ENCODE data around the gene KRT222.

KRT222 gene

DNA sequence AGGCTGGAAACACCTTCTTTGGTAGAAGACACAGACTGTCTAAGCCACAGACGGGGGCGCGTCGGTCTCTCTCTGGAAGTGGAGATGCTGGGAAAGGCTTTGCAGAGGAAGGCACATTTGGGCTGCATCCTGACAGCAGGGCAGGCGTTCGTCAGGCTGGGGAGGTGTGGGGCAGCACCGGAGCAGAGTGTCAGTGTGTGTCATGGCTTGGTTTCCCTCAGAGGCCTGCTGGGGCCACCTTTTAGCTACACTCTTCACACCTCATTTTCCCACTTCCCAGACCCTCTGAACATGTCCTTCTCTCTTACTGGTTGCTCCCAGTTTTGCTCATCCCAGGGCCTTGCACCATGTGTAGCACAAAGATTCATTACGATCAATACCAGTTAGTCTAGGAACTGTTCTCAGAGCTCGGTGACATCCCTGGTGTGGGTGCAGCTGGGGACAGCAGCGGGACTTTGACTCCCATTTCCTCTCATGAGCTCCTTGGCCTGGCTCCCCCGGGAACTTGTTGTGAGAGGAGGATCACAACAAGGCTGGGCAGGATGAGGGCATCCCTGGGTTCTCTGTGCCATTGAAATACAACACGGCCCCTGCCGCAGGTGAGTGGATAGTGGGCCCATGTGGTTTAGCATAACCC, 50.4 kb downstream of the KRT222 start:
- no peak for DNase-seq

DNA sequence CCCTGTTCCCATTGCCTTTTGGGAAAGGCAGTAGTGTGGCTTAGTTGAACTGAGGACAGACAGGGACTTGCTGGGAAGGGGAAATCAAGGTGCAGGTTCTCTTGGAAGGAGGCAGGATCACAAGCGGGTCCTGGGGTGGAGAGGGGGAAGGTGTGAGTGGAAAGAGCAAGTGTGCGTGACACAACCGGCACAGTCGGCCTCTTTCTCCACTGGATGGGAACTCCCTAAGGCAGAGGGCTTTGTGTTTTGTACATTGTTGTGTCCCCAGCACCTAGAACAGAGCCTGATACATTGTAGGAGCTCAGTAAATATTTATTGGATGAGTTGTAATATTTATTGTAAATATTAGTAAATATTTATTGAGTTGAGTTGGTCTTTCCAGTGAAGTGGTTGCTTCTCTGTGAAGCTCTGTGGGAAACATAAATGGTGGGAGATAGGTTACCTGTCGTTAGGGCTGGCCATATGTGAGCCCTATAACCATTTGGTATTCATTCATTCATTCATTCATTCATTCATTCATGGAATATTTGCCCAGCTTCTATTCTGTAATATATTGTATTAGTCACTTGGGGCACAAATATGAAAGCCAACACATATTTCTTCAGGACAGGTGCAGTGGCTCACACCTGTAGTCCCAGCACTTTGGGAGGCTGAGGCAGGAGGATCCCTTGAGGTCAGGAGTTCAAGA, 51.4 kb downstream of the KRT222 start:
- no peak for DNase-seq

DNA sequence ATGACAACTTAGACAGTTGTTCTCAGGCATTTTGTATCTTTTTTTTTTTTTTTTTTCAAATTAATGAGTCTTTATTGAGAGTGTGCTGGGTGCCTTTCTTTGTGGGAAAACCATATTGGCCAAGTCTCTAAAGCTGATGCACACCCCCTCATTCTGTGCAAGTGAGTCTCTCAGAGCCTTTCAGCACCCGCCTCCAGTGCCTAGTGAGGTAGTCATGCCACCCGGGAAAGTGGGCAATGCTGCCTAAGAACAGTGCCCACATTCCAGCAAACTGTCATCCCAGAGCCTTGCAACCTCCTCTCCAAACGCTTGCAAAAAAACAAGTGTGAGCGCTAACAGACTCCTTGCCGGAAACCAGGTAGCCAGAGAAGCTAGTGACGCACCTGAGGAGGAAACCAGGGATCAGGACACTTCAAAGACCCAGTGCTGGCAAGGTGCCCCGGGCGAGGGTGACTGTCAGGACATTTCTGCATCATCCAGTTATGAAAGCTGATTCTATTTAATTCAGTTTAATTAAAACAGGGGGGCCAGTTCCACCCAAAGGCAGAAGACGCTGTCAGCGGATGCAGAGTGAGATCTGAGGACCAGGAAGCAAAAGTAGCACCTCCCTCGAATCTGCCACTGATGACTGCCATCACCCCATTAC, 52.3 kb downstream of the KRT222 start:
- DNase-seq: no peak

DNA sequence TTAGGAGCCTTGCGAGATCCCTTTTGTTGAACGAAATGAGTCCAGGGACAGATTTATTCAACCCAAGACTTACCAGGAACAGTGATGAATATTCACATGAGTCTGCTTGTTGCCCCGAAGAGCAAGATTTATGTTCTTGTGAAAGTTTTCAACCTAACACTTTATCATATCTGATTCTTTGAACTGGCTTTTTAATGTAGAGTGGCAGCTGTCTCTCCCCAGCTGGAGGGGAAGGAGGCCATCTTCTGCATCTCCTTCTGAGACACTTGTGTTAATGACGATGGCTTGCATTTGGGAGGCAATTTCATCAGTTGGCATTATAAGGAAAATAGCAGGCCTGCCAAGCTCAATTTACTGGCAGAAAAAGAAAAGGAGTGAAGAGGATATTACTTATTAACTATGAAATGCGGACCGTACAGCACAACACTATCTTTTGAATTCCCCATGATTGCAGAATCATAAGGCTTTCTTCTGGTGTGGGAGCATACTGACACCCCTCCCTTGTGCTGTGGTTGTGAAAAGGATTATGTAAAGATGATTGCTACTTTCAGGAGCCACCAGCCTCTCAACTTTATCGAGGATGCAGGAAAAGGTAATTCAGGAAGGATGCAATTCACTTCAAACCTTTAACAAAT, 53.0 kb downstream of the KRT222 start:
- DNase-seq: no peak

DNA sequence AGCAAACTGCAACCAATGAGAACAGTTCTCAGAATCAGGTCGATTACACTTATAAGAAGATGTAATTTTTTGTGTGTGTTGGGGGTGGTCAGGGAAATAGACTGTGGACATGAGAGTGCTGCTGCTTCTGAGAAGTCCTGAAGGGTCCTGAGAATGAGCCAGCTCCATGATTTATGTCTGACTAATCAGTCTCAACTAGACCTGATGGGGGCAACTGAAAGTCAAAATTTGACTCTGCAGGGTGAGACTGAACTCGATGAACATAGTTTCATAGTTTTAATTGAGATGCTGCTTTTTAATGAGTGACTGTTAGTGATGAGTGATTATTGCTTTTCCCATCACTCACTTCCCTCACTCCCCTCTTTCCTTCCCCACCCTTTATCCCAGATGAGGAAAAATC, 54.6 kb downstream of the KRT222 start:
- DNase-seq: no peak

DNA sequence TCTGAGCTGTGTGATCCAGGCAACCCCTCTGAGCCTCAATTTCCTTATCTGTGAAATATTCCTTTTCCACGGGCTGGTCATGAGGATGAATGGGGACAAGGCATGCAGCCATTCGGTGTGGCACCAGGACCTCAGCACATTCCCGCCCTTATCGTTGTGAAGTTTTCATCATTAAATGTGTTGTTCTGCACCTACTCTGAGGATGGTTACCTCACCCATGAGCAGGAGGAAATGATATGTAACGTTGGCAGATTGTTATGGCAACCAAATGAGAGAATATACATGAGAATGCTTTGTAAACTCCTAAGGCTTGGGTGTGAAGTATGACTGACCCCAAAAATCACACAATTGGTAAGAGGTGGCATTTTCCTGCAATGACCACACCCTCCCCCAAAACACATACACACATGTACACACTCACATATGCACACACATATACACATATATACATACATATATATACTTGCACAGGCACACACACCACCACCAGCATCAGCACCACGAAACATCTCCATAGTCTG, 56.9 kb downstream of the KRT222 start:
- no peak for DNase-seq

DNA sequence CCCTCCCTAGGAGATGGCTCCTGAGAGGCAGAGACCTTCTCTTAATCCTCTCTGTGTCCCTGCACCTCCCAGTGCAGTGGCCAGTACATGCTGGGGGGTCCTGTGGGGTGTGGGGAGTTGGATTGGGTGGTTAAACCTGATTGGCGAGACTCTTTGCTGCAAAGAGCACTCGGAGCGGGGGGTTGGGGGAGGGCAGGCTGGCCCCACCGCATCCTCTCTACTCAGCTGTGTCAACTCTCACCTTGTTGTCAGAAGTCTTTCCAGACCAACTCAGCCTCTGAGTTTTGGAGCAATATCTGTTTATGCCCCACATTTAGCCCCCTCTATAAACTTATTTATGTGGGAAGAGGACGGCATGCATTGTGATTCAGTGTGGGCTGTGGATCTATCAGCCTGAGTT, 57.3 kb downstream of the KRT222 start:
- DNase-seq: no peak

DNA sequence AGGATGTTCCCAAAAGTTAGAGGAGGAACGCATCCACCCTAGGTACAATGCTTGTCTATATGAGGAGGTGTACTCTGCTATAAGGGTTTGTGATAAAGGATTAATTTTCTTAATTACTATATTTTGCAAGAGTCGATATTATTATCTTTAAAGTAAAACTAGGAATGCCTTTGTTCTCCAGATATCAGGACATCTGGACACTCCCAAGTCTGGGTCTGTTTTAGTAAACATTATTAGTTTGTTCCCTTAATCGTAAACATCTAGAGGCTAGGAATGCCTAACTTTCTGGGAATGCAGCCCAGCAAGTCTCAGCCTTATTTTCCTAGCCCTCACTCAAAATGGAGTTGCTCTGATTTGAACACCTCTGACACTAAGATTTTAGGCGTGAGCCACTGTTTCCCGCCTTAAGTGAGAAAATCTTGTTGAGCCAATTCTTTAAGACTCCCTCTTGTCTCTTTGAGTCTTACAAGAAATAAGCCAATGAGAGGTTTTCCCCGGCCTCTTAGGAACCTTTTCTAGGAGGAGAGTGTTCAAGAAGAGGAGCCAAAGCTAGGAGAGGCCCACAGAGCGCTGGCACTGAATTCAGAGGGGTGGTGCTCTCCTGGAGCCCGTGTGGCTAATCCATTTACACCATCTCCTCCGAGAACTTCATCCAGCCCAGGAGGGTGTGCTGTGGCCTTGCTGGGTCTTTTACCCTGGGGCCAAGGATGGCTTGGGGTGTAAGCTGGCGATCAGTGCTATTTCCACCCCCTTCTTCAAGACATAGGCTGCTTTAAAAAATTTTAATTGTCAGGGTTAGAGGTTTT, 58.2 kb downstream of the KRT222 start:
- DNase-seq: no peak

DNA sequence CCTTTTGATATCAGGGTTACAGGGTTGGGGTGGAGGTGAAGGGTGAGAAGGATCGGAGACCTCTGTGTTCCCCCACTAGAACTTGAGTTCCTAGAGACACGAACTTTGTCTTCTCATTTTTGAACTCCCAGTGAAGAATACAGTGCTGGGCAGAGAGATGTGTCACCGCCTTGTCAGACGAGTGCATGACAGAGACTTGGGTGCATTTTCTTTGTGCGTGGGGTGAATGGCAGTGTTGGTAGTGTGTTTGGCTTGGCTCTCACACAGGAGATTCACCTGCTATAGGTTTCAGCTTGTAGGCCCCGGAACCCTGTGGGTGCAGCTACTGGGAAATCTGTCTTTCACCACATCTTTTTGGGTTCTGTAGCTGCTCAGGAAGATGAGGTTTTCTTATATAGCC, 59.7 kb downstream of the KRT222 start:
- no peak for DNase-seq
